ENCODE measurements around the gene ZSCAN12. TPM values are rescaled to one million over a fixed set of nuclear protein-coding genes. Genes with fewer than 3 reads are reported as not detected.

The ZSCAN12 gene
- total and polyA plus RNA-seq, 2 of the 13 experiments (the other 11 are each of a cell fraction or from before 2014, with no cell fraction given), result 2.8 to 8.9 TPM

- TF ChIP-seq TRIM22 (IDR thresholded peaks at IDR 0.05) (no peak), HMG20A (CRISPR knock-in tag; IDR thresholded peaks at IDR 0.05; ENCODE audit: borderline replicate concordance) (peak; percentile 61; the same call in 1 of the 2 replicates), GABPB1 (CRISPR knock-in tag; IDR thresholded peaks at IDR 0.05) (peak; percentile 92), TGIF2 (CRISPR knock-in tag; IDR thresholded peaks at IDR 0.05) (peak; percentile 99), MLXIP (CRISPR knock-in tag; IDR thresholded peaks at IDR 0.05; ENCODE audit: borderline replicate concordance) (no peak), ZGPAT (CRISPR knock-in tag; IDR thresholded peaks at IDR 0.05) (peak; percentile 92), ZNF484 (CRISPR knock-in tag; IDR thresholded peaks at IDR 0.05; ENCODE audit: borderline replicate concordance, low read depth) (no peak), SNAPC4 (CRISPR knock-in tag; IDR thresholded peaks at IDR 0.05) (no peak; the same call in 1 of the 2 replicates), KDM3A (CRISPR knock-in tag; IDR thresholded peaks at IDR 0.05; ENCODE audit: low read depth) (peak; percentile 81; the same call in 1 of the 2 replicates), TAF1 (CRISPR knock-in tag; IDR thresholded peaks at IDR 0.05) (peak; percentile 78; the same call in 1 of the 2 replicates), SNAPC5 (CRISPR knock-in tag; IDR thresholded peaks at IDR 0.05; ENCODE audit: borderline replicate concordance) (peak; percentile 94), ZNF552 (CRISPR knock-in tag; IDR thresholded peaks at IDR 0.05; ENCODE audit: borderline replicate concordance) (peak; percentile 93), ZNF782 (CRISPR knock-in tag; IDR thresholded peaks at IDR 0.05; ENCODE audit: borderline replicate concordance) (peak; percentile 81; the same call in 1 of the 2 replicates), MEIS2 (CRISPR knock-in tag; IDR thresholded peaks at IDR 0.05) (peak; percentile 93), FOXP1 (IDR thresholded peaks at IDR 0.05) (no peak), FOXP1 (CRISPR knock-in tag; IDR thresholded peaks at IDR 0.05) (0 out of 2 replicates have a peak, but pooled peaks have one; percentile 34), YEATS2 (CRISPR knock-in tag; IDR thresholded peaks at IDR 0.05; ENCODE audit: borderline replicate concordance) (peak; percentile 95), CREM (IDR thresholded peaks at IDR 0.05) (peak; percentile 83), CREM (CRISPR knock-in tag; IDR thresholded peaks at IDR 0.05) (no peak)
These were observed 16.1 kb downstream of the ZSCAN12 start (continued) for GRCh38 chr6:28383235-28384142.

All from HepG2 (cell line).